WTC11 (cell line): ENCODE results near the gene GATA6. TPM values are rescaled to one million over a fixed set of nuclear protein-coding genes. Genes with fewer than 3 reads are reported as not detected.

ENCODE experiments used
- ATAC-seq: fragments of 200-7000 bp; cut with Tn5 transposase; 2 replicates; pipeline ENCODE4 v1.10.0; 2021; ENCODE audit warnings: mild to moderate bottlenecking, moderate library complexity
- CTCF ChIA-PET: fragments of 300-600 bp; sonication (Branson Sonifier 250); formaldehyde crosslinking; loops from one replicate; lab custom pipeline; 2021; ENCODE audit warnings: antibody characterized with exemption; lab: Charles Lee
- POLR2A ChIA-PET: fragments of 350-600 bp; sonication (Branson Sonifier 250); formaldehyde crosslinking; loops from one replicate; lab custom pipeline; 2021; ENCODE audit warnings: antibody characterized with exemption; lab: Charles Lee
- DNase-seq: peaks from one replicate; pipeline ENCODE4 v3.0.0; 2021; ENCODE audit warnings: low spot score
- H3K27ac Mint-ChIP-seq: 2 replicates; pipeline ENCODE4 v1.8.0; 2021; ENCODE audit warnings: mixed read lengths
- H3K27me3 Mint-ChIP-seq: 2 replicates; pipeline ENCODE4 v1.8.0; 2021; ENCODE audit warnings: low read depth, mild to moderate bottlenecking, moderate library complexity, mixed read lengths
- H3K36me3 Mint-ChIP-seq: 2 replicates; pipeline ENCODE4 v1.8.0; 2021; ENCODE audit warnings: mixed read lengths
- H3K4me1 Mint-ChIP-seq: 2 replicates; pipeline ENCODE4 v1.8.0; 2022; ENCODE audit warnings: mixed read lengths
- H3K4me3 Mint-ChIP-seq: 2 replicates; pipeline ENCODE4 v1.8.0; 2021; ENCODE audit warnings: mild to moderate bottlenecking, moderate library complexity, mixed read lengths
- H3K9me3 Mint-ChIP-seq: 2 replicates; pipeline ENCODE4 v1.8.0; 2021; ENCODE audit warnings: mixed read lengths
- ATF2 ChIP-seq: sonication (generic); formaldehyde crosslinking; IDR thresholded peaks from 2 replicates; pipeline ENCODE4 v1.8.1; 2022; ENCODE audit warnings: low read depth, missing genetic modification reagents, borderline replicate concordance
- CDX4 ChIP-seq: fragments of 250-450 bp; sonication (Bioruptor Pico); IDR thresholded peaks from 2 replicates; pipeline ENCODE4 v1.9.0; 2021; ENCODE audit warnings: moderate library complexity, mild to moderate bottlenecking, inconsistent platforms, borderline replicate concordance
- ESRRA ChIP-seq: sonication (generic); formaldehyde crosslinking; IDR thresholded peaks from 2 replicates; pipeline ENCODE4 v1.8.1; 2022; ENCODE audit warnings: mild to moderate bottlenecking, missing genetic modification reagents, borderline replicate concordance
- ETV6 ChIP-seq: sonication (generic); formaldehyde crosslinking; IDR thresholded peaks from 2 replicates; pipeline ENCODE4 v1.8.1; 2022; ENCODE audit warnings: mild to moderate bottlenecking, missing genetic modification reagents
- FOXP1 ChIP-seq: sonication (generic); formaldehyde crosslinking; IDR thresholded peaks from 2 replicates; pipeline ENCODE4 v1.8.0; 2022; ENCODE audit warnings: missing genetic modification reagents, mild to moderate bottlenecking, moderate library complexity, borderline replicate concordance
- HMGA2 ChIP-seq: fragments of 250-450 bp; sonication (Bioruptor Pico); IDR thresholded peaks from 2 replicates; pipeline ENCODE4 v1.4.0; 2021; ENCODE audit warnings: mild to moderate bottlenecking, moderate library complexity
- IRF1 ChIP-seq: sonication (generic); formaldehyde crosslinking; IDR thresholded peaks from 2 replicates; pipeline ENCODE4 v1.8.0; 2023; ENCODE audit warnings: missing genetic modification reagents
- NFATC4 ChIP-seq: fragments of 250-450 bp; sonication (Bioruptor Pico); IDR thresholded peaks from 2 replicates; pipeline ENCODE4 v1.9.0; 2021; ENCODE audit warnings: mild to moderate bottlenecking
- PRRX2 ChIP-seq: fragments of 250-450 bp; sonication (Bioruptor Pico); IDR thresholded peaks from 2 replicates; pipeline ENCODE4 v1.8.0; 2021; ENCODE audit warnings: mild to moderate bottlenecking
- RELA ChIP-seq: sonication (generic); formaldehyde crosslinking; IDR thresholded peaks from 2 replicates; pipeline ENCODE4 v1.8.1; 2022; ENCODE audit warnings: missing genetic modification reagents, mild to moderate bottlenecking, borderline replicate concordance
- SP1 ChIP-seq: sonication (generic); formaldehyde crosslinking; conservative IDR thresholded peaks from 2 replicates; pipeline ENCODE4 v1.8.1; 2022; ENCODE audit warnings: missing genetic modification reagents
- TEAD1 ChIP-seq: sonication (generic); formaldehyde crosslinking; IDR thresholded peaks from 2 replicates; pipeline ENCODE4 v1.8.0; 2022; ENCODE audit warnings: mild to moderate bottlenecking, missing genetic modification reagents
- TEAD4 ChIP-seq: sonication (generic); formaldehyde crosslinking; IDR thresholded peaks from 2 replicates; pipeline ENCODE4 v1.8.0; 2022; ENCODE audit warnings: mild to moderate bottlenecking, missing genetic modification reagents
- USF1 ChIP-seq: sonication (generic); formaldehyde crosslinking; IDR thresholded peaks from 2 replicates; pipeline ENCODE4 v1.8.0; 2022; ENCODE audit warnings: mild to moderate bottlenecking, missing genetic modification reagents
- ZNF317 ChIP-seq: sonication (generic); formaldehyde crosslinking; IDR thresholded peaks from 2 replicates; pipeline ENCODE4 v1.8.1; 2023; ENCODE audit warnings: low read depth, mild to moderate bottlenecking, moderate library complexity, missing genetic modification reagents, borderline replicate concordance
- ZNF671 ChIP-seq: fragments of 250-450 bp; sonication (Bioruptor Pico); IDR thresholded peaks from 2 replicates; pipeline ENCODE4 v1.8.0; 2021; ENCODE audit warnings: mild to moderate bottlenecking
- total RNA-seq: library from RNA; stranded (reverse); gene quantifications from 3 replicates; pipeline ENCODE4 v1.2.3, GENCODE V29; 2021
- TF ChIP-seq, protein P1 (sequence below): sonication (generic); formaldehyde crosslinking; IDR thresholded peaks from 2 replicates; pipeline ENCODE4 v1.8.1; 2022; ENCODE audit warnings: mild to moderate bottlenecking, moderate library complexity, missing genetic modification reagents
- TF ChIP-seq, protein P2 (sequence below): fragments of 250-450 bp; sonication (Bioruptor Pico); IDR thresholded peaks from 2 replicates; pipeline ENCODE4 v1.8.0; 2021; ENCODE audit warnings: mild to moderate bottlenecking
- TF ChIP-seq, protein P3 (sequence below): sonication (generic); formaldehyde crosslinking; IDR thresholded peaks from 2 replicates; pipeline ENCODE4 v1.8.1; 2023; ENCODE audit warnings: mild to moderate bottlenecking, moderate library complexity, missing genetic modification reagents
- TF ChIP-seq, protein P4 (sequence below): sonication (generic); formaldehyde crosslinking; conservative IDR thresholded peaks from 2 replicates; pipeline ENCODE4 v1.8.1; 2023; ENCODE audit warnings: mild to moderate bottlenecking, low read depth, missing genetic modification reagents, moderate library complexity
- TF ChIP-seq, protein P5 (sequence below): fragments of 250-450 bp; sonication (Bioruptor Pico); IDR thresholded peaks from 2 replicates; pipeline ENCODE4 v1.9.0; 2021; ENCODE audit warnings: mild to moderate bottlenecking

Gene GATA6
- total RNA-seq, 1 experiment from 2014 or later = 0.15 TPM

GRCh38 chr18:22182884-22183697 lies 13.7 kb downstream of the GATA6 start (continued):
- TF ChIP-seq IRF1 (CRISPR knock-in tag) (no peak), ZNF671 (CRISPR knock-in tag) (no peak), FOXP1 (CRISPR knock-in tag) (no peak)

GRCh38 chr18:22183698-22184170 lies 14.3 kb downstream of the GATA6 start:
- Mint-ChIP-seq H3K27me3 (peaks cover 48% of the 10 kb centered on the region), H3K27ac (no peak overlapping the region), H3K9me3 (no peaks in the 10 kb centered on the region), H3K36me3 (no peaks in the 10 kb centered on the region), H3K4me3 (no peak overlapping the region), H3K4me1 (no peaks in the 10 kb centered on the region)
- POLR2A ChIA-PET = interaction anchor here (0.6 kb wide), 1 partner anchor 1352 kb away, joined by 3 read pairs; no protein-coding TSS in a partner anchor
- CTCF ChIA-PET = interaction anchor here (1.3 to 1.6 kb wide), 2 partner anchors 10 to 379 kb away, joined by 3 to 4 read pairs; no protein-coding TSS in a partner anchor
- TF ChIP-seq USF1 (CRISPR knock-in tag) = no peak
- no peak for TF ChIP-seq HMGA2 (CRISPR knock-in tag)
- TF ChIP-seq SP1 (CRISPR knock-in tag) = no peak
- TF ChIP-seq ETV6 (CRISPR knock-in tag) = no peak
- no peak for TF ChIP-seq TEAD1 (CRISPR knock-in tag)
- TF ChIP-seq, protein P1, sequence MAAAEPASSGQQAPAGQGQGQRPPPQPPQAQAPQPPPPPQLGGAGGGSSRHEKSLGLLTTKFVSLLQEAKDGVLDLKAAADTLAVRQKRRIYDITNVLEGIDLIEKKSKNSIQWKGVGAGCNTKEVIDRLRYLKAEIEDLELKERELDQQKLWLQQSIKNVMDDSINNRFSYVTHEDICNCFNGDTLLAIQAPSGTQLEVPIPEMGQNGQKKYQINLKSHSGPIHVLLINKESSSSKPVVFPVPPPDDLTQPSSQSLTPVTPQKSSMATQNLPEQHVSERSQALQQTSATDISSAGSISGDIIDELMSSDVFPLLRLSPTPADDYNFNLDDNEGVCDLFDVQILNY (CRISPR knock-in tag) = no peak
- TF ChIP-seq, protein P2, sequence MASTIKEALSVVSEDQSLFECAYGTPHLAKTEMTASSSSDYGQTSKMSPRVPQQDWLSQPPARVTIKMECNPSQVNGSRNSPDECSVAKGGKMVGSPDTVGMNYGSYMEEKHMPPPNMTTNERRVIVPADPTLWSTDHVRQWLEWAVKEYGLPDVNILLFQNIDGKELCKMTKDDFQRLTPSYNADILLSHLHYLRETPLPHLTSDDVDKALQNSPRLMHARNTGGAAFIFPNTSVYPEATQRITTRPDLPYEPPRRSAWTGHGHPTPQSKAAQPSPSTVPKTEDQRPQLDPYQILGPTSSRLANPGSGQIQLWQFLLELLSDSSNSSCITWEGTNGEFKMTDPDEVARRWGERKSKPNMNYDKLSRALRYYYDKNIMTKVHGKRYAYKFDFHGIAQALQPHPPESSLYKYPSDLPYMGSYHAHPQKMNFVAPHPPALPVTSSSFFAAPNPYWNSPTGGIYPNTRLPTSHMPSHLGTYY (CRISPR knock-in tag) = no peak
- TF ChIP-seq, protein P3, sequence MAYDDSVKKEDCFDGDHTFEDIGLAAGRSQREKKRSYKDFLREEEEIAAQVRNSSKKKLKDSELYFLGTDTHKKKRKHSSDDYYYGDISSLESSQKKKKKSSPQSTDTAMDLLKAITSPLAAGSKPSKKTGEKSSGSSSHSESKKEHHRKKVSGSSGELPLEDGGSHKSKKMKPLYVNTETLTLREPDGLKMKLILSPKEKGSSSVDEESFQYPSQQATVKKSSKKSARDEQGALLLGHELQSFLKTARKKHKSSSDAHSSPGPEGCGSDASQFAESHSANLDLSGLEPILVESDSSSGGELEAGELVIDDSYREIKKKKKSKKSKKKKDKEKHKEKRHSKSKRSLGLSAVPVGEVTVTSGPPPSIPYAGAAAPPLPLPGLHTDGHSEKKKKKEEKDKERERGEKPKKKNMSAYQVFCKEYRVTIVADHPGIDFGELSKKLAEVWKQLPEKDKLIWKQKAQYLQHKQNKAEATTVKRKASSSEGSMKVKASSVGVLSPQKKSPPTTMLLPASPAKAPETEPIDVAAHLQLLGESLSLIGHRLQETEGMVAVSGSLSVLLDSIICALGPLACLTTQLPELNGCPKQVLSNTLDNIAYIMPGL = no peak
- TF ChIP-seq TEAD4 (CRISPR knock-in tag) = no peak
- TF ChIP-seq PRRX2 (CRISPR knock-in tag) = no peak
- no peak for TF ChIP-seq ESRRA (CRISPR knock-in tag)
- no peak for TF ChIP-seq ATF2 (CRISPR knock-in tag)
- TF ChIP-seq FOXP1 (CRISPR knock-in tag) = no peak
- TF ChIP-seq NFATC4 (CRISPR knock-in tag) = no peak
- TF ChIP-seq, protein P4, sequence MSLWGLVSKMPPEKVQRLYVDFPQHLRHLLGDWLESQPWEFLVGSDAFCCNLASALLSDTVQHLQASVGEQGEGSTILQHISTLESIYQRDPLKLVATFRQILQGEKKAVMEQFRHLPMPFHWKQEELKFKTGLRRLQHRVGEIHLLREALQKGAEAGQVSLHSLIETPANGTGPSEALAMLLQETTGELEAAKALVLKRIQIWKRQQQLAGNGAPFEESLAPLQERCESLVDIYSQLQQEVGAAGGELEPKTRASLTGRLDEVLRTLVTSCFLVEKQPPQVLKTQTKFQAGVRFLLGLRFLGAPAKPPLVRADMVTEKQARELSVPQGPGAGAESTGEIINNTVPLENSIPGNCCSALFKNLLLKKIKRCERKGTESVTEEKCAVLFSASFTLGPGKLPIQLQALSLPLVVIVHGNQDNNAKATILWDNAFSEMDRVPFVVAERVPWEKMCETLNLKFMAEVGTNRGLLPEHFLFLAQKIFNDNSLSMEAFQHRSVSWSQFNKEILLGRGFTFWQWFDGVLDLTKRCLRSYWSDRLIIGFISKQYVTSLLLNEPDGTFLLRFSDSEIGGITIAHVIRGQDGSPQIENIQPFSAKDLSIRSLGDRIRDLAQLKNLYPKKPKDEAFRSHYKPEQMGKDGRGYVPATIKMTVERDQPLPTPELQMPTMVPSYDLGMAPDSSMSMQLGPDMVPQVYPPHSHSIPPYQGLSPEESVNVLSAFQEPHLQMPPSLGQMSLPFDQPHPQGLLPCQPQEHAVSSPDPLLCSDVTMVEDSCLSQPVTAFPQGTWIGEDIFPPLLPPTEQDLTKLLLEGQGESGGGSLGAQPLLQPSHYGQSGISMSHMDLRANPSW (CRISPR knock-in tag) = no peak
- TF ChIP-seq, protein P5, sequence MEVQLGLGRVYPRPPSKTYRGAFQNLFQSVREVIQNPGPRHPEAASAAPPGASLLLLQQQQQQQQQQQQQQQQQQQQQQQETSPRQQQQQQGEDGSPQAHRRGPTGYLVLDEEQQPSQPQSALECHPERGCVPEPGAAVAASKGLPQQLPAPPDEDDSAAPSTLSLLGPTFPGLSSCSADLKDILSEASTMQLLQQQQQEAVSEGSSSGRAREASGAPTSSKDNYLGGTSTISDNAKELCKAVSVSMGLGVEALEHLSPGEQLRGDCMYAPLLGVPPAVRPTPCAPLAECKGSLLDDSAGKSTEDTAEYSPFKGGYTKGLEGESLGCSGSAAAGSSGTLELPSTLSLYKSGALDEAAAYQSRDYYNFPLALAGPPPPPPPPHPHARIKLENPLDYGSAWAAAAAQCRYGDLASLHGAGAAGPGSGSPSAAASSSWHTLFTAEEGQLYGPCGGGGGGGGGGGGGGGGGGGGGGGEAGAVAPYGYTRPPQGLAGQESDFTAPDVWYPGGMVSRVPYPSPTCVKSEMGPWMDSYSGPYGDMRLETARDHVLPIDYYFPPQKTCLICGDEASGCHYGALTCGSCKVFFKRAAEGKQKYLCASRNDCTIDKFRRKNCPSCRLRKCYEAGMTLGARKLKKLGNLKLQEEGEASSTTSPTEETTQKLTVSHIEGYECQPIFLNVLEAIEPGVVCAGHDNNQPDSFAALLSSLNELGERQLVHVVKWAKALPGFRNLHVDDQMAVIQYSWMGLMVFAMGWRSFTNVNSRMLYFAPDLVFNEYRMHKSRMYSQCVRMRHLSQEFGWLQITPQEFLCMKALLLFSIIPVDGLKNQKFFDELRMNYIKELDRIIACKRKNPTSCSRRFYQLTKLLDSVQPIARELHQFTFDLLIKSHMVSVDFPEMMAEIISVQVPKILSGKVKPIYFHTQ (CRISPR knock-in tag) = no peak
- TF ChIP-seq RELA (CRISPR knock-in tag) = no peak
- no peak for TF ChIP-seq ZNF317 (CRISPR knock-in tag)
- TF ChIP-seq CDX4 (CRISPR knock-in tag) = no peak
- DNase-seq (no peak), ATAC-seq (no peak)
